ENCODE data around the gene FCF1. TPM values are rescaled to one million over a fixed set of nuclear protein-coding genes. Genes with fewer than 3 reads are reported as not detected.

Gene FCF1
- 37.3 TPM for total RNA-seq

- peak; percentile 91 for DNase-seq (ENCODE audit: low spot score)
These were observed at the start of gene FCF1, which contains the start of gene AREL1 for GRCh38 chr14:74712499-74713394. Gene FCF1 (plus strand): TSS chr14:74713144. CDS start chr14:74713198, 54 bp downstream. Gene AREL1 (minus strand): TSS chr14:74713080. CDS start chr14:74685615, 27,465 bp downstream.

GRCh38 chr14:74663884-74664283 lies 49.1 kb upstream of the FCF1 start:
- no peak for DNase-seq (ENCODE audit: low spot score)

- no peak for DNase-seq (ENCODE audit: low spot score)
These were observed 48.2 kb upstream of the FCF1 start for GRCh38 chr14:74664717-74665116.

DNA sequence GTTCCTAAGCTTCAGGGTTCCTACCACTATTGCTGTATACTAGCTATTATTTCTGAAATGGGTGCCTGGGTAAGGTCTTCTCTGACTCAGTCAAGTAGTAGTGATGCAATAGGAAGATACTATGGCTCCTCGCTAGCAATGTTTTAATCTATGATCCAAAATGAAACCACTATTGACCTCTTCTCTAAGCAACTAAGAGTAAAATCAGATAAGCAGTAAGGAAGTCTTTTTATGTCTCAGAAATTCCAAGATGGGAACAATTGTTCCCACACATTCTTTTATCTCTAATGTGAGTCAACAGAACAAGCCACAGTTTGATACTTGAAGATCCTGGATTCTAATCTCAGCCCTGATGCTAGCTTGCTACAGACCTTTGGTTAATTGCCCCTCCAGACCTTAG lies 45.2 kb upstream of the FCF1 start:
- DNase-seq (ENCODE audit: low spot score), result no peak

DNA sequence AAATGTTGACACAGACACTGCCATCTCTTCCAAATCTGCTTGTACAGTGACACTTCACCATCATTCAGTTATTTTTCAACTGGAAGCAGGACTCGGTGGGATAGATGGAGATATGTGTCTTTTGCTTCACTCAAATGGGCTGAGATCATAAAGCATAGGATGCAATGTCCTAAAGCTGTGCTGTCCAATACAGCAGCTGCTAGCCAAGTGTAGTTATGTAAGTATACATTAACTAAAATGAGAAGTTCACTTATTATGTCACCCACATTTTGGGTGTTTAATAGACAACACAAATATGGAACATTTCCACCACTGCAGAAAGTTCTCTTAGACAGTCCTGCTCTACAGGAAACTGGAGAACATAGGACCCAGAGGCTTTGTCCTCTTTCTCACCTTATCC lies 43.7 kb upstream of the FCF1 start:
- DNase-seq (ENCODE audit: low spot score), result no peak

DNA sequence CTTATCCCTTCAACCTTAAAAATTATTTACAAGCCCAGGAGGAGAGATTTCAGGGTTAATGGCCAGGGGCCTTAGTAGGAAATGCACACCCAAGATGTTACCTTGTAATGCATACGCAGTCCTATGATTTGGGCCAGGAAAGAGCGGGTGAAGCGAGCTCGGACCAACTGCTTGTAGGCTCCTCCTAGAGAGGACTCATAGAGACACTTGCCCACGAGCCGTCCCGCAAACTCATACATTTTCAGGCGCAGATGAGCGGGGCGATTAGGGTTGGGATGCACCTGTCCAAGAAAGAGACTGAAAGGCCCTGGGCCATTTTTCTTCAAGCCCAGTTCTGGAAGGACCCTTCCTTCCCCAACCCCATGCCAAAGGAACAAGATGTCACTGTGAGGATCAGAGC lies 43.1 kb upstream of the FCF1 start:
- DNase-seq (ENCODE audit: low spot score), result no peak

DNA sequence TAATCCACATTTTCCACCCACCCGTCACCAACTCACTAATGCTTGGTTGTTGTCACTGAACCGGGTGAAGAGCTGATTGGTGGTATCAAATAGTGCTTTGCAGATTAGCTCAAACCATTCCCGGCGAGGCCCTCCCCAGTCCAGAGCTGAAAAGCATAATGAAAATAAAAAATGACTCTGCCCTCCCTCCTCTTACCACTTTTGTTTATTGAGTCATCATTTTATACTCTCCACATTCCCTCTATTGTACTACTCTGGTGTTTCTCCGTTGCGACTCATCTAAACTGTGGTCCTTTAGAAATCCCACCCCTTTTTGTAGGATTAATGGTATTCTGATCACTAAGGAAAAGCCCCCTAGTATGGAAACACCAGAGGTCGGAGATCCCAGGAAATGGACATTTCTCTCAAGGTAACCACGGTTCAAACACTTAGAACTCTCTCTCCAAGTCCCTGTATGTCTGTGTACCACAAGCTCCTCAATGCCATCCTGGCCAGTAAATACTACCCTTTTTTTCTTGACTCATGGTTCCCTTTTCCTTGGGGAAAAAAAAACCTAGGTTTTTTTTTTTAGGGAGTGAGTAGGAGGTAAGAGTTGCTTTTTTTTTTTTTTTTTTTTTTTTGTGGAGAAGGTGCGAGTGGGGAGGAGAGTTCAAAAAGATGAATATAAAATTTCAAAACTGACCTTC lies 42.1 kb upstream of the FCF1 start:
- DNase-seq (ENCODE audit: low spot score), result no peak

DNA sequence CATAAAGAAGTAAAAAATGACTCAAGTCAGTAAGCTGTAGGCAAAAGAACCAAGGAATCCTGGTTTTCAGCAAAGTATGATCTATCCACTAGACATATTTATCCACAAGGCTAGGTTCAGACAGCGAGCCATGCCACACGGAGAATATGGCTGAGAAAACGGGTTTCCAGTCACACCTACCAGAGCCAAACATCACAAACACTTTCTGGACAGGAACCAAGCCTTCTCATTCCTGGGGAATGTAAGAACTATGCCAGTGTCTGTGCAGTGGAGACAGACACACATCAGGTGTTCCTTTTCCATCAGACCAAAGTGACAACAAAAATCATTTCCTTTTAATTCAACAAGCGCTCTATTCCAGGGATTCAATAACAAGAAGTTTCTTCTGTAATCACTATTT lies 41.2 kb upstream of the FCF1 start:
- DNase-seq (ENCODE audit: low spot score), result no peak

DNA sequence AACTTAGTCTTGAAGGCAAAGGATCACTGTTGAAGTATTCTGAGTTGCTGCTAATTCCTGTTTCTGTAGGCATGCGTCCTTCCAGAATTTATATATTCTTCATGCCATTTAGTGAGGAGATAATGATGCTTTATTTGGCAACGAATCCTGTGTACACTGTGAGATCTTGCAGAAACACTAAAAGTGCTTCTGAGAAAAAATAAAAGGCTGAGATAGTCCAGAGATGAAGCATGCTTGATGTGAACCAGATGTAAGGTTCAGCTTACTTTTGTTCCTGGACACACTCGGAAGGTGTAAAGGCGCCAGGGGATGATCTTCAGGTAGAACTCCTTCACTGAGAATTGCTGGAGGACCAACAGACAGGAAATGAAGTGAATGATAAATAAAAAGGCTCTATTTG lies 39.2 kb upstream of the FCF1 start:
- no peak for DNase-seq (ENCODE audit: low spot score)

- DNase-seq (ENCODE audit: low spot score), result no peak
These were observed 37.7 kb upstream of the FCF1 start for GRCh38 chr14:74675219-74675618.

DNA sequence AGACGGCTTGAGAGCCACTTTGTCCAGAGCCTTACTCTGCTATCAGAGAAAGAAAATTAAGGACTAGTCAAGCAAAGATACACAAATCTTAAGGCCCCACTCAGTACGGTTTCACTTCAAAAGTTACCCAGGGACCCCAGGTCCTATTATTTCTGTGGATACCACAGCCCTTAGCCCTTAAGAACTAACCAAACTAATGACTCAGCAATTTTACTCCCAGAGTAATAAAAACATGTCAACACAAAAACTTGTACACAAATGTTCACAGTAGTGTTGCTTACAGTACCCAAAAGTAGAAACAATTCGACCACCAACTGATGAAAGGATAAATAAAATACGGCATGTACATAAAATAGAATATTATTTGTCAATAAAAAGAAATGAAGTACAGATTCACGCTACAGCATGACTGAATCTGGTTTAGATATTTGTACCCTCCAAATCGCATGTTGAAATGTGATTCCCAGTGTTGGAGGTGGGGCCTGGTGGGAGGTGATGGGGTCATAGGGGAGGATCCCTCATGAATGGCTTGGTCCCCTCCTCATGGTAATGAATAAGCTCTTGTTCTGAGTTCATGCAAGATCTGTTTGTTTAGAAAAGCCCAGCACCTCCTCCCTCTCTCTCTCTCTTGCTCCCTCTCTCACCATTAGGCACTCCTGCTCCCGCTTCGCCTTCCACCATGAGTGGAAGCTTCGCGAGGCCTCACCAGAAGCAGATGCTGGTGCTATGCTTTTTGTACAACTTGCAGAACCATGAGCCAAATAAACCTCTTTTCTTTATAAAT lies 30.6 kb upstream of the FCF1 start:
- DNase-seq (ENCODE audit: low spot score), result no peak

- DNase-seq (ENCODE audit: low spot score), result no peak
These were observed 29.5 kb upstream of the FCF1 start for GRCh38 chr14:74683406-74683805.

- DNase-seq (ENCODE audit: low spot score), result no peak
These were observed 28.5 kb upstream of the FCF1 start for GRCh38 chr14:74684434-74684833.

GRCh38 chr14:74685056-74685455 lies 27.9 kb upstream of the FCF1 start:
- DNase-seq (ENCODE audit: low spot score), result no peak

- no peak for DNase-seq (ENCODE audit: low spot score)
These were observed 26.8 kb upstream of the FCF1 start for GRCh38 chr14:74685921-74686678.

- no peak for DNase-seq (ENCODE audit: low spot score)
These were observed 21.5 kb upstream of the FCF1 start for GRCh38 chr14:74691456-74691855.

GRCh38 chr14:74693191-74693590 lies 19.8 kb upstream of the FCF1 start:
- DNase-seq (ENCODE audit: low spot score), result no peak

GRCh38 chr14:74695406-74695805 lies 17.5 kb upstream of the FCF1 start:
- no peak for DNase-seq (ENCODE audit: low spot score)

DNA sequence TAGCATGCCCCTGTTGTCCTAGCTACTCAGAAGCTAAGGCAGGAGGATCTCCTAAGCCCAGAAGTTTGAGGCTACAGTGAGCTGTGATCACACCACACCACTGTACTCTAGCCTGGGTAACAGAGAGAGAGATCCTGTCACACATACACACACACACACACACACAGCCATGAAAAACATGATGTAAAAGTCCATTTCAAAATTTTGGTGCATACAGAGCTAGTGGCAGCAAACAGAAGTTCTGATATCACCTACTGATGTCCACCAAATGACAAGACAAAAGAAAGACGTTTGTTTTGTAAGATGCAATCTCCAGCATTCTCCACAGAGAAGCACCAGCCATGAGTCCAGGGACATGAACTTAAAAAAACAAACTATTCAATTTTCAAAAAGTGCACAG lies 15.9 kb upstream of the FCF1 start:
- no peak for DNase-seq (ENCODE audit: low spot score)

DNA sequence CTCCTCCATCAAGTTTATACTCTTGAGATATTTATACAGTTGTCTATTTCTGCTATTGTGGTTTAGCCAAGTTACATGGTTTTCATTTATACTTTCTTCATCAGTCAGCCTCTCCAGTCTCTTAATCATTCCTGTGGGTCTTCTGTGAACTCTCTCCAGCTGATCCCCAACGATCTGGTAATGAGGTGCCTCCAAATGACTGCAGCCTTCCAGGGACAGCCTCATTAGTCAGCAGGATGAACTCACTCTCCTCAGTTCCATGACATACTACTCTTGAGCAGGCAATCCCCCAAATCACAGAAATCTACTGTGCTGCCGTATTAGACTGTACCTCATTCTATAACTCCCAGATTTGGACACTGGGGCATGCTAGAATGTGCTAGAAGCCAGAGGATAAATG lies 15.4 kb upstream of the FCF1 start:
- no peak for DNase-seq (ENCODE audit: low spot score)

GRCh38 chr14:74697976-74698375 lies 15.0 kb upstream of the FCF1 start:
- DNase-seq (ENCODE audit: low spot score), result no peak

DNA sequence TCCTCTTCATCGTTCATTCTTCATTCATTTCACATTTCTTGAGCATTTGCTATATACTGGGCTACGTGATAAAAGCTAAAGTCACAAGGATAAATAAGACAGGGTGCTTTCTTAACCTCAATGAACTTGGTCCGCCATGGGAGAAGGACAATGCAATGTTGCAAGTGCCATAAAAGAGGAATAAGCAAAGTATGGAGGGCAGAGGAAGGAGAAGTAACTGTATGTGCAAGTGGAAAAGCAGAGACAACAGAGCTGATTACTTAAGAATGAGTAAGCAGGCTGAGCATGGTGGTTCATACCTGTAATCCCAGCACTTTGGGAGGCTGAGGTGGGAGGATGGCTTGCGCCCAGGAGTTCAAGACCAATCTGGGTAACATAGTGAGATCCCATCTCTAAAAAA lies 14.5 kb upstream of the FCF1 start:
- no peak for DNase-seq (ENCODE audit: low spot score)
